GM18519 (cell line): ENCODE measurements around the gene HMGN2.
A peak's percentile ranks its signal among the peaks of the same experiment; 100 is the strongest.
"Not testable (repeated sequence)": the region's sequence is repeated elsewhere in the genome, so short reads cannot be mapped to it uniquely, and the experiment has no call there.

Source experiments
- ATAC-seq: cut with Tn5 transposase; IDR thresholded peaks from one replicate; pipeline ENCODE4 v1.9.1; 2021; ENCODE audit warnings: mild to moderate bottlenecking, moderate library complexity; ENCODE audit not compliant: unreplicated experiment, low FRiP score

The HMGN2 gene

DNA sequence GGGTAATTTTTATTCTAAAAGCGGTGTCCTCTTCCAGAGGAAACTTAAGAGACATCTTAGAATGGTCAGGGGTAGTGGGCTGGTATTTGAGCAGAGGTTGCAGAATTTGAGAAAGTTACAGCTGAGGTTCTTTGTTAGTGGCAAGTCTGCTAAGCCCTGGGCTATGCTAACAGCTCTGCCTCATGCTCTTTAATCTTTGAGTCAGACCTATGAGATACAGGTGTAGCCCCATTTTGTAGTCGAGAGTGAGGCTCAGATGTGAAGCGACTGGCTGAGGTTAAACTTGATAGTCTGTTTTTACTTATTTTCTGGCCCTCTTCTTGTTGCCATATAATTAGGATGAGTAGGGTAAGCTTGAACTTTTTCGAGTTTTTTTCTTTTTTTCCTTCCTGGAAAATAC is 4.7 kb downstream of the HMGN2 start:
- no peak for ATAC-seq

DNA sequence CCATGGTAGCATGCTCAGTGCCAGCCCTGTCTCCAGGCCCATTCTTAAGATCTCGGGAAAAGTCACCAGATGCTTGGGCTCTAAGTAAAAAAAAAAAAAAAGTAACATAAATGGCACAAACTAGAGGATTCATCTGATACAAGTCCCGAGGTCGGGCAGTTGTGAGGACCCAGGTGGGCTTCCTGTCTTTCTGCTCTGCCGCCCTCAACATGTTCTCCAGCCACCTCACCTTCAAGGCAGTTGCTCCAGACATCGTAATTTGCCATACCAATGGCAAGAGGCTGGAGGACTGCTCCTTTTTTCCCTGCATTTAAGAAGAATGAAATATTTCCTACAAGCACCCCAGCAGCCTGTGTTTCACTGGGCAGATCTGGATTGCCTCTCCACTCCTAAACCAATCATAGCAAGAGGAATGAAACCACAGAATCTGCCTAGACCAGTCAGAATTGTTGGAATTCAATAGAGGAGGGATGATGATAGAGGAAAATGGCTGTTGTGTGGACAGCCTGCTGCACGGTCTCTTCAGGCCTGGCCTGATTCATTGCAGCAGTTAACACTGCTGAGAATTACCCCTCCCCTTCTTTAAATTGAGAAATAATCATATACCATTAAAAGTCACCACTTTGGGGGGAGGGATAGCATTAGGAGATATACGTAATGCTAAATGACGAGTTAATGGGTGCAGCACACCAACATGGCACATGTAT is 5.4 kb downstream of the HMGN2 start:
- no peak for ATAC-seq

DNA sequence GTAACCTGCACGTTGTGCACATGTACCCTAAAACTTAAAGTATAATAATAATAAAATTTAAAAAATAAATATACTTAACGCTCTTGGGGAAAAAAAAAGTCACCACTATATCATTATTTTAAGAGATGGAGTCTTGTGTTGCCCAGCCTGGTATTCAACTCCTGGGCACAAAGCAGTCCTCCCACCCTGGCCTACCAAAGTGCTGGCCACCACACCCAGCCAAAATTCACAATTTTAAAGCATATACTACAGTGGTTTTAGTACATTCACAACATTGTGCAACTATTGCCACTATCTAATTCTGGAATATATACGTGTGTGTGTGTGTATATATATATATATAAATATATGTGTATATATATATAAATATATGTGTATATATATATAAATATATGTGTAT is 5.9 kb downstream of the HMGN2 start:
- no peak for ATAC-seq

DNA sequence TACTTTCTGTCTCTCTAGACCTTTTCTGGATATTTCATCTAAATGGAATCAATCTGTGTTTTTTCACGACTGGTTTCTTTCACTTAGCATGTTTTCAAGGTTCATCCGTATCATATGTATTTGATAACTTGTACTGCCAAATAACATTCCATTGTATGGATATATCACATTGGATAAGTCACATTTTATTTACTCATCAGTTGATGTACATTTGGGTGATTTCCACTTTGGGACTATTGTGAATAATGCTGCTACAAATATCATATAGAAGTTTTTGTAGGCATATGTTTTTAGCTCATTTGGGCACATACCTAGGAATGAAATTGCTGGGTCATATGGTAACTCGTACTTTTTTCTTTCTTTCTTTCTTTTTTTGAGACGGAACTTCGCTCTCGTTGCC is 6.7 kb downstream of the HMGN2 start:
- no peak for ATAC-seq

DNA sequence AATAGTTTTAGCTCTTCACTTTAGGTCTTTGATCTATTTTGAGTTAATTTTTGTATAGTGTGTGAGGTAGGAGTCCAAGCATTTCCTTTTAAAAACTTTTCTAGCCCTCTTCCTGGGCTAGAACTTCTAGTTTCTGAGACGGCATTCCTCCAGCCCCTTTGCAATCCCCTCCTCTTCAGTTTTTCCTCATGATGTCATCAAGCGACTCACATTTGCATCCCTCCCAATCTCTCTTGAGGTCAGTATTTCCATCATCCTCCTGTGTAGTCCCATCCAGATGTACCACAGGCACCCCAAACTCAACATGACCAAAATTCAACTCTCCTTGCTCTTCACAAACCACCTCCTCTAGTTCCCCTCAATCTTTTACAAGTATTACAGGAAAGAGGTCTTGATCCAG is 10.7 kb downstream of the HMGN2 start:
- ATAC-seq, result no peak

DNA sequence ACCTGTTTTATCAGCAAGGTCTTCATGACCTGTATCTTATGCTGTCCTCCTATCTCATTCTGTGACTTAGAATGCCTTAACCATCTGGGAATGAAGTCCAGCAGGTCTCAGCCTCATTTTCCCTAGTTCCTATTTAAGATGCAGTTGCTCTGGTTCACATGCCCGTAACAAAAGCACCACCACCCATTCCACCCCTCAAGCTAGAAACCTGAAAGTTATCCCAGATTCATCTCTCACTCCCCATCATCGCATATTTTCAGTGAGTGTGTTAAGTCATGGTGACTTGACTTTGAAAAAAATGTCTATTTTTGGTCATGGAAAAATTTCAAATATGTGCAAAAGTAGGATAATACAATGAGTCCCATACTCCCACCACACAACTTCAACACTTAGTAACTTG is 11.7 kb downstream of the HMGN2 start:
- ATAC-seq, result no peak

DNA sequence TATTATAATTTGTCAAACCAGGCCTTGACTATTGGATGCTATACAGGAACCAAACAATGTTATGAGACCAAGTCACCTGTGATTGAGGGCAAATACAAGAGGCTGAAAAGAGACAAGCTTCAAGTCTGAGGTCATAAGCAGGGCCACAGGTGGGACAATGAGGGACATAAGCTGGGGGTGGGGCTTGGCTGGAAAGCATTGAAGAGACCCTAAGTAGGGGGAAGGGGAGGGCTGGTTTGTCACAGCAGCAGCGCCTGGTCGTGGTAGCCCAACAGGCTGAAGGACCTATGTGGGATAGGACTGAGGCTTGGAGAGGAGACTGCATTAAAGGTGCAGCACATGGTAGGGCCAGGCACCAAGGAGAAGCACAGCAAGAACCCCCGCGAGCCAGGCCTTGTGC is 17.9 kb downstream of the HMGN2 start:
- ATAC-seq, result no peak

DNA sequence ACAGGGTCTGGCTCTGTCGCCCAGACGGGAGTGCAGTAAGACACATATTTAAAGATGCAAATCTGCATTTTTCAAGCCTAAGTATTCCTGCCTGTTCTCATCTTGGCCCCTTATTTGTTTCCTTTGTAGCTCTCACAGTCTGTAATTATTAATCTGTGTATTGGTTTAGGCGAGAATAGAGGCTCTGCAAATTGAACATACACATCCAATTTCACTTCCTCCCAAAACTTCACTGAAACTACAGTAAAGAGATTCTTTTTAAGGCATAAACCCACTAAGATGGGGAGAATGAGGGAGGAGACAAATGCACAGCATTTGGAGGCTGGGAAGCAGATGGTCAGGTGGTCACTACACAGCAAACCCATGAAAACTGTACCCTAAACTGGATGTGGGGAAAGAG is 21.0 kb downstream of the HMGN2 start:
- ATAC-seq, result no peak

DNA sequence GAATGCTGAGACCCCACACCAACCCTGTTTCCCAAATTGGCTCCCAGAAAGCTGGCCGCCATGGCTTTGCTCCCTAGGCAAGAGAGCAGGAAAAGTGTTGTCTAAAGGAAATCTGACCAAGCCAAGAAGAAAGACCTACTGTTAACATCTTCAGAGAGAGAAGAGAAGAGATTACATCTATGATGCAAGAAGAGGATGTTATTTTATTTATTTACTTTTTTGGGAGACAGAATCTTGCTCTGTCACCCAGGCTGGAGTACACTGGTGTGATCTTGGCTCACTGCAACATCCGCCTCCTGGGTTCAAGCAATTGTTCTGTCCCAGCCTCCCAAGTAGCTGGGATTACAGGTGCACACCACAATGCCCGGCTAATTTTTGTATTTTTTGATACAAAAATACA is 21.7 kb downstream of the HMGN2 start:
- ATAC-seq, result no peak

DNA sequence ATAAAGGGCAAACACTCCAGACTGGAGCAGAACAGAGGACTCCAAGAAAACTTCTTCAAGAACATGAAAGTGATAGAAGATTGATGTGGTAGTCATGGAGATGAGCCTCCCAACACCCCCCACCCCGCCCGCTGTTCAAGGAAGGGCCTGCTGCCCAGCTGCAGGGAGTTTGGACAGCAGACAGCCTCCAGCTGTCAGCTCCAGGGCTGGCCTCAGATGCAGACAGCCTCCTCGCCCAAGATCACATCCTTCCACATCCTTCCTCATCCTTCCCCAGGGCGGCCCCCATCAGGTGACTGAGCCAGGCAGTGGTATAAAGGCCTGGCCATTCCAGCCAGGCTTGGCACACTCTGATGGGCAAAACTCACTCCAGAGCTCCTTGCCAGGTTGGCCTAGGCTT is 24.6 kb downstream of the HMGN2 start:
- no peak for ATAC-seq

DNA sequence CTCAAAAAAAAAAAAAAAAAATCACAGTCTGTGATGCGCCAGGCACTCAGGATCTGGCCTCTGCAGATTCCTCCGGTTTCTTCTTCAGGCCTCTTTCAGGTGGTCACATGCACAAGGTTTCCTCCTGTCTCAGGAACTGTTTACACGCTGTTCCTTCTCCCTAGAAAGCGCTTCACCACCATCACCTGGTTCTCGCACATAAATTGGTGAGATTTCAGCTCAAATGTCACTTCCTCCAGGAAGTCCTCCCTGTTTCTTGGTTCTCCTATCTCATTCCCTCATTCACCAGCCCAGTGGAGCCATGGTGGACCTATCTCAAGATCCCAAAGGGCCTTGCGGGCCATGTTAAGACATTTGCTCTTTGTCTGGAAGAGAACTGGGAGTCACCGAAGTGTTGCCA is 26.7 kb downstream of the HMGN2 start:
- no peak for ATAC-seq

DNA sequence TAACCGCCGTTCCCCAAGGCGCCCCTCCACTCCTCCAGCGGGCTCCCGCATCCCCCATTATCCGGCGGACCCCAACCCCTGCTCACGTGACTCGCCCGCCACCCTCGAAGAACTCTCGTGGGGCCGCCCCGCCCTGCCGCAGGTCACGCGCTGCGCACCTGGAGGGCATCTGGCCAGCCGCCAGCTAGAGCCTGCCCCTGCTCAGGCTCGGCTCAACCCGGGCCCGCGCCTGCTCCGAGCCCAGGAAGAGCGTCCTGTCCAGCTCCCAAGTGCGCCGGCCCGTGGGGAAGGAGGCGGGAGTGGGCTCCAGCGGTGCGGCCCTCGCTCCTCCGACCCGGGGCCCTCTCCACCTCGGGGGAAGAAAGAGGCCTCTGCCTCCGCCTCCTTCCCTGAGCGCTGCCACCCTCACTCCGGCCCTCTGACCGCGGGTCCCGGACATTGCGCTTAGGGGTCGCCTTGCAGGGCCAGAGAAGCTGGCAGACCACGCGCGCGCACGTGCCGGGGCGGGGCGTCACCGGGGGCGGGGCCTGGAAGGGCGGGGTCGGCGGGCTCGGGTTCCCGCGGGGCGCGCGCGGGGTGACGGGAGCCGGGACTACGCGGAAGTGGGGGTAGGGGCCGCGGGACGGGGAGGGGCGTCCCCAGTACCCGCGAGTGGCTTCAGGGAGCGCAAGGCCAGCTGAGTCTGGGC is 28.4 kb downstream of the HMGN2 start:
- ATAC-seq, result peak; percentile 31

DNA sequence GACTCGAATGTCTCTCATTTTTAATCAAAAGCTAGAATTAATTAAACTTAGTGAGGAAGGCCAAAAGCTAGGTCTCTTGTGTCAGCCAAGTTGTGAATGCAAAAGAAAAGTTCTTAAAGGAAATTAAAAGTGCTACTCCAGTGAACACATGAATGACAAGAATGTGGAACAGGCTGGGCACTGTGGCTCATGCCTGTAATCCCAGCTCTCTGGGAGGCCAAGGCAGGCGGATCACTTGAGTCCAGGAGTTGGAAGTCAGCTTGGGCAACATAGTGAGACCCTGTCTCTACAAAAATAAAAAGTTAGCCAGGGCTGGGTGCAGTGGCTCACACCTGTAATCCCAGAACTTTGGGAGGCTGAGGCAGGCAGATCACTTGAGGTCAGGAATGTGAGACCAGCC is 38.5 kb downstream of the HMGN2 start:
- ATAC-seq, result not testable (repeated sequence)

DNA sequence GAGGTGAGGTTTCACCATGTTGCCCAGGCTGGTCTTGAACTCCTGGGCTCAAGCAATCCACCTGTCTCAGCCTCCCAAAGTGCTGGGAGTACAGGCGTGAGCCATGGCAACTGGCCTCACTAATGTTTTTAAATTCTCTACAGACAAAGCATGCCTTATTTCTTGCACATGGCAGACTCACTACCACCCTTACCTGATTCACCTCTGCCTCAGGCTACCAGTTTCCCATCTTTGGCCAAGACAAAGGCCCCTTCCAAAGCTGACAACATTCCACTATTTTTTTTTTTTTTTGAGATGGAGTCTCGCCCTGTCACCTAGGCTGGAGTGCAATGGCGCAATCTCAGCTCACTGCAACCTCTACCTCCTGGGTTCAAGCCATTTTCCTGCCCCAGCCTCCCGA is 43.6 kb downstream of the HMGN2 start:
- ATAC-seq, result not testable (repeated sequence)

DNA sequence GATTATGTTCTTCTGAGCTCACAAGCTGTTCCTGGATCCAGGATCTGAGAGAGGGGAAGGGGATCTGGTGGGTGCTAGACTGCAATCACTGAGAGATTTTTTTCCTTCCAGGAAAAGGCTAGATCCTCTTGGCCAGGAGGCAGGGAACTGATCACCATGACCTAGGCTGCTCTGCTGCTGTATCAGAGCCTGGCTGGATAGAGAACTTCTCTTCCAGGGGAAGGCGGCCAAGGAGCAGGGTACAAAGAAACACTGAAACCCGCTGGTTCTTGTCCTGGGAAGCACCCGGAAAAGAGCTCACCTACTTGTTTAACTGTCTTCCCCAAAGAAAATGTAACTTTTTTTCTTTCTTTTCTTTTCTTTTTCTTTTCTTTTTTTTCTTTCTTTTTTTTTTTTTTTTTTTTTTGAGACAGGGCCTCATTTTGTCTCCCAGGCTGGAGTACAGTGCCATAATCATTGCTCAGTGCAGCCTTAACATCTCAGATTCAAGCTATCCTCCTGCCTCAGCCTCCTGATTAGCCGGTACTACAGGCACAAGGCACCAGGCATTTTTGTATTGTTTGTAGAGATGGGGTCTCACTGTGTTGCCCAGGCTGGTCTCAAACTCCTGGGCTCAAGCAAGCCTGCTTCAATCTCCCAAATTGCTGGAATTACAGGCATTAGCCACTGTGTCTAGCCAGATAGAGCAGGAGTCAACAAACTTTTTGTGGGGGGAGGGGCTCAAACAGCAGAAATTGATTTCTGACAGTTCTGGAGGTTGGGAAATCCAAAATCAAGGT is 44.9 kb downstream of the HMGN2 start:
- ATAC-seq, result no peak

DNA sequence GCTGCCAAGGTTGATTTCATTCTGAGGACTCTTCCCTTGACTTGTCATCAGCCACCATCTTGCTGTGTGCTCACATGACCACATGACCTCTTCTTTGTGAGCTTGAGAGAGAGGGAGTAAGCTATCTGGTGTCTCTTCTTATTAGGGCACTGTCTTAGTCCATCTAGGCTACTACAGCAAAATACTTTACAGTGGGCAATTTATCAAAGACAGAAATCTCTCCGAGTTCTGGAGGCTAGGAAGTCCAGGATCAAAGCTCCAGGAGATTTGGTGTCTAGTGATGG is 45.5 kb downstream of the HMGN2 start:
- no peak for ATAC-seq

DNA sequence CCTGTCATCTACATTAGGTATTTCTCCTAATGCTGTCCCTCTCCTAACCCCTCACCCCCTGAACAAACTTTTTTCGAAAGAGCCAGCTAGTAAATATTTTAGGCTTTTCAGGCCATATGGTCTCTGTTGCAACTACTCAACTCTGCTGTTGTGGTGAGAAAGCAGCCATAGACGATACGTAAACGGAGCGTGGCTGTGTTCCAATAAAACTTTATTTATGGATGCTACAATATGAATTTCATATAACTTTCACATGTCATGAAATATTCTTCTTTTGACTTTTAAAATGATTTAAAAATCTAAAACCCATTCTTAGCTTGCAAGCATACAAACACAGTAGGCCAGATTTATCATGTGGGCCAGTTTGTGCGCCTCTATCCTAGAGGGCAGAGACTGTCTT is 46.1 kb downstream of the HMGN2 start:
- ATAC-seq, result no peak

DNA sequence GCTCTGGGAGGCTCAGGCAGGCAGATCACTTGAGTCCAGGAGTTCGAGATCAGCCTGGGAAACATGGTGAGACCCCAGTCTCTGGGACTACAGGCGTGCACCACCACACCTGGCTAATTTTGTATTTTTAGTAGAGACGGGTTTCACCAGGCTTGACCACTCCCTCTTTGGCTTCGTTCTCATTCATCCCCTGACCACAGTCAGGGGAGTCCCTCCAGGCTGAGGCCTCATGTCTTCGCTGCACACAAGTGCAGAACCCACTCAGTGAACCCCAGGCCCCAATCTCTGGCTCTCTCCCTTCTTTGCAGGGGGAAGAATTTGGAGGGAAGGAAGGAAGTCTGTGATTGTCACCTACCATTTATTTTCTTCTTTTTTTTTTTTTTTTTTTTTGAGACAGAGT is 48.1 kb downstream of the HMGN2 start:
- ATAC-seq, result no peak

DNA sequence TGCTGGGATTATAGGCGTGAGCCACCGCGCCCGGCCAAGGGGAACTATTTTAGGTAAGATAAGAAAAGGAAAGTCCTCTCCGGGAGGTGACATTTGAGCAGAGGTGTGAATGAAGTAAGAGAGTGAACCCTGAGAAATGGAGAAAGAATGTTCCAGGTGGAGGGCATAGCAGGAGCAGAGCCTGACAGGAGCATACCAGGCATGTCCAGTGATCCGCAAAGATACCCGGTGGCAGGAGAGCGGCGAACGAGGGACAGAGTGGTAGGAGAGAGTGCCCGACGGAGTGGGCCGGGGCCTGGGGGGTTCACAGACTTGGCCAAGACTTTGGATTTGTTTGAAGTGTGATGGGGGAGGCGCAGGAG is 49.4 kb downstream of the HMGN2 start:
- no peak for ATAC-seq

DNA sequence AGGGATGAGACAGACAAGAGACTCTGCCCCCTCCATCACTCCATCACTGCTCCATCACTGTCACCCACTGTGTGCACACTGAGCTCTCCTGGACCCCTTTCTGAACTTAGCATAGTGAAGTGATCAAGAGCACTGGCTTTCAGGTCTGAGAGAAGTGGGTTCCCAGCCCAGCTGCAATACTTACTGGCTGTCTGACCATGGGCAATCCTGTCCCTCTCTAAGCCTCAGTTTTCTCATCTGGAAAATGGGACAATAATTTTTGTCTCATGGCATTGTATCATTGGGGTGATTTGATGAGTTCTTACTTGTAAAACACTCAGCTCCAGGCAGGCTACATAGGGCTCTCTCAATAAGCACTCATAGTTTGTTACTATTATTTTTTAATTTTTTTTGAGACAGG is 49.8 kb downstream of the HMGN2 start:
- no peak for ATAC-seq

DNA sequence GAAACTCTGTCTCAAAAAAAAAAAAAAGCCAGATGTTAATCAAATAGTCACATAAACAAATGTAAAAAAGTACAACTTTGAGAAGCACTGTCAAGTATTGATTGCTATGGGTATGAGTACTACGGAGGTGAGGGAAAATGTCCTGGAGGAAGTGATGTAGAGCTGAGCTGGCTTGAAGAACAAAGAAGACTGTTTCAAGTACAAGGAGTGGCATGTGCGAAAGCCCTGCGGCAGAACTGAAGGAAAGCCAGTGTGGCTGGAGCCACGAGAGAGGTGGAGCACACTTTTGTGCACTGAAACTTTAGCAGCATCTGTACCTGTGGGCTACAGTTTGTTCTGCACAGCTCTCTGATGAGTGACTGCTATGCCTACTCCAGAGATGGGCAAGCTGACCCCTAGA is 51.9 kb downstream of the HMGN2 start:
- no peak for ATAC-seq
